Astrocyte (in vitro differentiated cells and primary cell): Measurements from ENCODE around the gene SGTA. TPM values are rescaled to one million over a fixed set of nuclear protein-coding genes. Genes with fewer than 3 reads are reported as not detected.

ENCODE experiments used
- DNase-seq: peaks from one replicate; pipeline ENCODE4 v3.0.0-alpha.2; 2010; ENCODE audit warnings: low read depth
- FAIRE-seq: peaks from 2 replicates; lab custom pipeline; 2011; peaks lifted over from hg19 to GRCh38; lab: Jason Lieb, UNC
- H2AFZ ChIP-seq: 2 replicates; pipeline ENCODE4 v1.6.0; 2012; ENCODE audit warnings: low read depth, low read length, inconsistent platforms
- H3K27ac ChIP-seq: 2 replicates; pipeline ENCODE4 v1.5.1; 2011; ENCODE audit warnings: low read depth, low read length, inconsistent platforms
- H3K27me3 ChIP-seq: 2 replicates; pipeline ENCODE4 v1.6.0; 2011; ENCODE audit warnings: low read length, inconsistent platforms; ENCODE audit not compliant: insufficient read depth
- H3K36me3 ChIP-seq: 2 replicates; pipeline ENCODE4 v1.5.1; 2011; ENCODE audit warnings: low read length, inconsistent platforms; ENCODE audit not compliant: insufficient read depth
- H3K4me1 ChIP-seq: 2 replicates; pipeline ENCODE4 v1.5.1; 2011; ENCODE audit warnings: low read length, inconsistent platforms; ENCODE audit not compliant: insufficient read depth
- H3K4me2 ChIP-seq: 2 replicates; pipeline ENCODE4 v1.6.0; 2012; ENCODE audit warnings: low read length, inconsistent platforms
- H3K4me3 ChIP-seq: 2 replicates; pipeline ENCODE4 v1.5.1; 2011; ENCODE audit warnings: low read depth, mild to moderate bottlenecking, low read length, inconsistent platforms; ENCODE audit not compliant: insufficient read depth
- H3K79me2 ChIP-seq: 2 replicates; pipeline ENCODE4 v1.6.0; 2012; ENCODE audit warnings: mild to moderate bottlenecking, low read length, inconsistent platforms; ENCODE audit not compliant: insufficient read depth
- H3K9ac ChIP-seq: 2 replicates; pipeline ENCODE4 v1.6.0; 2012; ENCODE audit warnings: mild to moderate bottlenecking, low read length, inconsistent platforms
- H3K9me3 ChIP-seq: 2 replicates; pipeline ENCODE4 v1.5.1; 2012; ENCODE audit warnings: low read depth, mild to moderate bottlenecking, low read length, inconsistent platforms; ENCODE audit not compliant: insufficient read depth
- H4K20me1 ChIP-seq: 2 replicates; pipeline ENCODE4 v1.6.0; 2012; ENCODE audit warnings: low read length, inconsistent platforms; ENCODE audit not compliant: insufficient read depth
- H3K27ac Mint-ChIP-seq: one replicate; pipeline ENCODE4 v1.8.0; 2021; ENCODE audit warnings: mild to moderate bottlenecking, mixed read lengths; ENCODE audit not compliant: unreplicated experiment
- H3K27me3 Mint-ChIP-seq: one replicate; pipeline ENCODE4 v1.8.0; 2021; ENCODE audit warnings: low read depth, mixed read lengths; ENCODE audit not compliant: unreplicated experiment
- H3K36me3 Mint-ChIP-seq: one replicate; pipeline ENCODE4 v1.8.0; 2021; ENCODE audit warnings: low read depth, mixed read lengths; ENCODE audit not compliant: unreplicated experiment
- H3K4me1 Mint-ChIP-seq: one replicate; pipeline ENCODE4 v1.8.0; 2021; ENCODE audit warnings: low read depth, mixed read lengths; ENCODE audit not compliant: unreplicated experiment
- H3K4me3 Mint-ChIP-seq: one replicate; pipeline ENCODE4 v1.8.0; 2021; ENCODE audit warnings: mild to moderate bottlenecking, moderate library complexity, mixed read lengths; ENCODE audit not compliant: unreplicated experiment
- H3K9me3 Mint-ChIP-seq: one replicate; pipeline ENCODE4 v1.8.0; 2021; ENCODE audit warnings: mild to moderate bottlenecking, mixed read lengths; ENCODE audit not compliant: unreplicated experiment
- EZH2 ChIP-seq: IDR thresholded peaks from 2 replicates; pipeline ENCODE4 v1.6.1; 2012; ENCODE audit warnings: mild to moderate bottlenecking, low read length, inconsistent platforms; ENCODE audit not compliant: insufficient read depth
- total RNA-seq: library from RNA; stranded (reverse); gene quantifications from 2 replicates; pipeline ENCODE4 v1.2.1, GENCODE V29; 2021
- TF ChIP-seq, protein P1 (sequence below): IDR thresholded peaks from 2 replicates; pipeline ENCODE4 v1.5.1; 2011; ENCODE audit warnings: low read depth, mild to moderate bottlenecking, inconsistent platforms, low read length, moderate library complexity; ENCODE audit not compliant: insufficient read depth

The SGTA gene
- total RNA-seq, 1 donor from 2014 or later, result 76.1 TPM

DNA sequence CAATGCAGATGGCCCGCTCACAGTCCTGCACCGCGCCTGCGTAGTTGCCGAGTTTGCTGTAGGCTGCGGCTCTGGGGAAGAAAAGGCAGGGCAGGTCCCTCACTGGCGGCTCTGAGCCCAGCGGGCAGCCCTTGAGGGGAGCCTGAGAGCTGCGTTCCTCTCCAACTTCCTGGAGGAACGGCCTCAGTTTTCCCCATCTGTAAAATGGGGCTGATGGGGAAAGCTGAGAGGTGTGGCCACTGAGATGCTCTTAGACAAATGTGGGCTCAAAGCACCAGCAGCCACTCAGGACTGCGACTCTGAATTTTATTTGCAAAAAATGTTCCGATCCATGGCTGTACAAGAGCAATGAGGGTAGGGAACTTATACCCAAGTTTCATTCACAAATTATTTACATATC is 19.4 kb downstream of the SGTA start:
- no peaks in the 10 kb centered on the region for H3K27me3 Mint-ChIP-seq
- no peak for DNase-seq
- H3K4me1 ChIP-seq, result no peaks in the 10 kb centered on the region
- H3K79me2 ChIP-seq, result peaks cover 9% of the 10 kb centered on the region
- no peaks in the 10 kb centered on the region for H3K27me3 ChIP-seq
- H3K4me1 Mint-ChIP-seq, result no peaks in the 10 kb centered on the region
- H3K36me3 ChIP-seq, result peaks cover 6% of the 10 kb centered on the region
- no peak overlapping the region for H3K4me3 Mint-ChIP-seq
- no peak overlapping the region for H3K27ac Mint-ChIP-seq
- no peaks in the 10 kb centered on the region for H3K9me3 ChIP-seq
- no peak overlapping the region for H3K4me3 ChIP-seq
- no peak for FAIRE-seq
- TF ChIP-seq, protein P1, sequence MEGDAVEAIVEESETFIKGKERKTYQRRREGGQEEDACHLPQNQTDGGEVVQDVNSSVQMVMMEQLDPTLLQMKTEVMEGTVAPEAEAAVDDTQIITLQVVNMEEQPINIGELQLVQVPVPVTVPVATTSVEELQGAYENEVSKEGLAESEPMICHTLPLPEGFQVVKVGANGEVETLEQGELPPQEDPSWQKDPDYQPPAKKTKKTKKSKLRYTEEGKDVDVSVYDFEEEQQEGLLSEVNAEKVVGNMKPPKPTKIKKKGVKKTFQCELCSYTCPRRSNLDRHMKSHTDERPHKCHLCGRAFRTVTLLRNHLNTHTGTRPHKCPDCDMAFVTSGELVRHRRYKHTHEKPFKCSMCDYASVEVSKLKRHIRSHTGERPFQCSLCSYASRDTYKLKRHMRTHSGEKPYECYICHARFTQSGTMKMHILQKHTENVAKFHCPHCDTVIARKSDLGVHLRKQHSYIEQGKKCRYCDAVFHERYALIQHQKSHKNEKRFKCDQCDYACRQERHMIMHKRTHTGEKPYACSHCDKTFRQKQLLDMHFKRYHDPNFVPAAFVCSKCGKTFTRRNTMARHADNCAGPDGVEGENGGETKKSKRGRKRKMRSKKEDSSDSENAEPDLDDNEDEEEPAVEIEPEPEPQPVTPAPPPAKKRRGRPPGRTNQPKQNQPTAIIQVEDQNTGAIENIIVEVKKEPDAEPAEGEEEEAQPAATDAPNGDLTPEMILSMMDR, result no peak
- no peak for TF ChIP-seq EZH2
- H3K9ac ChIP-seq, result no peak overlapping the region
- no peak overlapping the region for H3K27ac ChIP-seq
- H3K9me3 Mint-ChIP-seq, result no peaks in the 10 kb centered on the region
- H3K36me3 Mint-ChIP-seq, result peaks cover 5% of the 10 kb centered on the region
- H4K20me1 ChIP-seq, result peaks cover 18% of the 10 kb centered on the region
- no peak overlapping the region for H3K4me2 ChIP-seq
- H2AFZ ChIP-seq, result no peak overlapping the region

DNA sequence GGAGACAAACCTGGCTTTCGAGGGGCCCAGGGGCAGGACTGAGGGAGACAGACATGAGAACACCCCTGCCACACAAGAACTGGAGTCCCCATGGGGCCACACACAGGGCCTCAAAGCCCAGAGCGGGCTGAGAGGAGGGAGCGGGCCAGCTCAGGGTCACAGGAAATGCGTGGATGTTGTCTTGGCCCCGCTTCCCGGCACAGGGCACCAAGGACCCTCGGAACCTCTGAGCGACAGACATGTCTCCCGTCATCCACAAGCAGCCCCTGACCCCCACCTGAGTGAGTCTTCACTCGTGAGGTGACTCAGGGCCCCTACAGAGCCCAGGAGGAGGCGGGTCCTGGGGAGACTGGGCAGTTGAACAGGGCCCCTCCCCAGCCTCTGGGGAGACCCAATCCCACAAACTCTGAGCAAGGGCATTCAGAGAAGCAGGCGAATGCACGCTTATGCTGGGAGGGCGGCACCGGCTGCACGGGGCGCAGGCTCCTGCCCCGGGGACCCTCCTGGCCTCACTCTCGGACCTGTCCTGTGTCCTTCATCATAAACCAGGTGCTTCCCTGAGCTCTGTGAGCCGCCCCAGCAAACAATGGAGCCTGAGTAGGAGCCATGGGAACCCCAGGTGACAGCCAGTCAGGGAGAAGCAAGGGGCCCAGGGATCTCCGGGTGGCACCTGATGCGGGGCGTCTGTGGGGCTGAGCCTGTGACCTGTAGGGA is 20.1 kb downstream of the SGTA start:
- no peak for DNase-seq
- Mint-ChIP-seq H3K27ac (no peak overlapping the region), H3K4me3 (no peak overlapping the region), H3K27me3 (no peaks in the 10 kb centered on the region), H3K4me1 (no peaks in the 10 kb centered on the region), H3K36me3 (peaks cover 7% of the 10 kb centered on the region), H3K9me3 (no peaks in the 10 kb centered on the region)
- H3K27me3 ChIP-seq, result no peaks in the 10 kb centered on the region
- no peak overlapping the region for H3K4me2 ChIP-seq
- H3K9ac ChIP-seq, result no peak overlapping the region
- no peak overlapping the region for H3K27ac ChIP-seq
- peaks cover 2% of the 10 kb centered on the region for H3K79me2 ChIP-seq
- no peaks in the 10 kb centered on the region for H3K9me3 ChIP-seq
- no peak for TF ChIP-seq EZH2
- TF ChIP-seq, protein P1, result no peak
- no peaks in the 10 kb centered on the region for H3K4me1 ChIP-seq
- H4K20me1 ChIP-seq, result peaks cover 13% of the 10 kb centered on the region
- H2AFZ ChIP-seq, result no peak overlapping the region
- H3K36me3 ChIP-seq, result peaks cover 6% of the 10 kb centered on the region
- H3K4me3 ChIP-seq, result no peak overlapping the region
- FAIRE-seq, result no peak
